Urothelium cell line (cell line): ENCODE measurements around the gene CNTNAP2.

Experiments used
- DNase-seq: peaks from one replicate; pipeline ENCODE4 v3.0.0; 2011; ENCODE audit warnings: low spot score, mixed read lengths
- FAIRE-seq: peaks from 2 replicates; lab custom pipeline; 2011; peaks lifted over from hg19 to GRCh38; lab: Jason Lieb, UNC

The CNTNAP2 gene

DNA sequence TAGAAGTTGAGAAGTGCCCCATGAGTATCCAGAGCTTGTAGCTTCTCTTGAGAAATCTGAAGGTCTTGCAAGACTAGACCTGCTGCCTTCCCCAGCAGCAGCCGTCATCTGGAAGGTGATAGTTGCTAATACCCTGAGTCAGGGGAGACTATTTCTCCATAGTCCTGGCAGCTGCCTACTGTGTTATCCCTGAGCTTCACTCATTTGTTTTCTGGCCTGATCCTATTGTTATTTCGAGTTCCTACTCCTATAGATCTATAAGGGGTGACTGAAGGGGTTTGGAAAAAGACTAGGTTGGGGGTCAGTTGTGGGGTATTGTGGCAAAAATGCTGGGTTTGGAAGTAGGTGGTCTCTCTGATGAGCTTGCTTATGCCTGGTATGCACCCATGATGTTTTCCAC lies 297.8 kb downstream of the CNTNAP2 start:
- no peak for DNase-seq
- no peak for FAIRE-seq

DNA sequence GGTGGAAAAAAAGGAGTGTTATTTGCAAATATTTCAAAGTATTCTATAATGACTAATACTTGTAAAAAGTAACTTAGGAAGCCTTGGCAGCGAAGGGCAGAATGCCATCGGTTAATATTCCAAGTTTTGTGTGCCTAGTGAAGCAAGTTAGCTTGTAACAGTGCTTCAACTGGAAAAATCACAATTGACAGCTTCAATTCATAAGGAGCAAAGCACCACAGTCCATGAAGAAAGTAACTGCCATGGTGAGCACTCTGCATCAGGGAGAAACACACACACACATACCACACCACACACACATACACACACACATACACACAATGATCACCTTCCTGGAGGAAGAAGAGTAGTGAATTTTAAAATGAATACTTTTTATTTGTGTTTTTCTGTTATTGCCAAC lies 298.3 kb downstream of the CNTNAP2 start:
- DNase-seq (no peak), FAIRE-seq (no peak)

DNA sequence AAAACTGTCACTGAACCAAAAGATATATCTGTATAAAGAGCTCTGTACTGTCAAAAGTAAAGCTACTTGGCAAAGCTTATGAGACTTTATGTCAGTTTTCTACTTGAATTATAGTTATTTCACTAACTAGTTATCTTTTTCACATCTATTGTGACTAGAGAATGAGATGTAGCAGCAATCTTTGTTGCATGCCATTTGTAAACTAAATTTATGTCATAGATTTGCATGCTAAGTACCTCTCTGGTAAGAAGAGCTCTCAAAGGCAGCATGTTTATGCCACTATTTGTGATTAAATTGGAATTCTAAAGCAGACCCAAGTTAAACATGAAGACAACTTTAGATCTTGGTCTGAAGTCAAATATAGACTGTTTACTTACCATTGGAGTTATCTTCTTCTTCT lies 300.6 kb downstream of the CNTNAP2 start:
- DNase-seq (no peak), FAIRE-seq (no peak)

DNA sequence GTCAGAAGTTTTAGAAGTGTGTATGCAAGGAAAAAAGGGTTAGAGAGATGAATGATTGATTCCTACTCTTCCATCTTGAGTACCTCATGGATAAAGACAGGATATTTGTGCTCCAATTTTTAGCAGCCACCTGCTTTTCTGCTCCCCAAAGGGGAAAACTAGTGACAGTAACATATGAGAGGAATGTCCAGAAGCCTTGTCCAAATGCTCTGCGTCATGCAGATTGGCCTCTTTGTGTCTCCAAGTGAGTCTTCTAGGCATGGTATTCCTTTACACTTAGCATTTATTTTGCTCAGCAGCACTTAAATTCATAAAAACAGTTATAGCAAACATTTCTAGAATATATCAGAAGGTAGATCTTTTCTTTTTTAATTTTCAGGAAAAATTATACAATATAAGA lies 306.8 kb downstream of the CNTNAP2 start:
- FAIRE-seq (no peak), DNase-seq (no peak)

DNA sequence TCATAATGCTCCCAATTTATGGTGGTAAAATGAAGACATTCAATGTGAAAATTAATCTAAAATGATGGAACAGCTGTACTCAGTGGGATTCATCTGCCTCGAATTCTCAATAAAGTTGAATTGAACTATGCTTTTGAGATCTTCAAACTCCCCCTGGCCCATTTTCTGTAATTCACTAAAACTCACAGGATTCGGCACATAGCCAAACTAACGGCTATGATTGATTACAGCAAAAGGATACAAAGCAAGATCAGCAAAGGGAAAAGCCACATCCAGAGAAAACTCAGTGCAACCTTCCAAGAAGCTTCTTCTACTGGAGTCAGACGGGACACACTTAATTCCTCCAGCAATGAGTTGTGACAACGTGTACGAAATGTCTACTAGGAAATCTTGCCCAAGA lies 307.5 kb downstream of the CNTNAP2 start:
- DNase-seq (no peak), FAIRE-seq (no peak)

DNA sequence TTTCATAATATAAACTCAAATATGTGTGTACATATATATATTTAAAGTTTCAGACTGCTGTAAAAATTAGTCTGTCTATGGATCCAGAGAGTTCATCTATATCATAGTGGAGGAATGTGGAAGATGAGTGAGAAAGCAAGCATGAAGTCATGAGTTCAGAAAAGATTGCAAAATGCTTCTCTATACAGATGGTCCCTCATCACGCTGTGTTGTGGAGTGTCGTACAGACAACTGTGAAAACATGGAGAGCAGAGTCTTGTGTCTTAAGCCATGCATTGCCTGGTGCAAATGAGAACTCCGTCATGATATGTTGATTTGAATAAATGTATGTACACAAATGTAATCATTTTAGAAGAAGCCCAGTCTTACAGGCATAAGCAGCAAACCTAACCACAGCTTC lies 316.9 kb downstream of the CNTNAP2 start:
- FAIRE-seq = no peak

DNA sequence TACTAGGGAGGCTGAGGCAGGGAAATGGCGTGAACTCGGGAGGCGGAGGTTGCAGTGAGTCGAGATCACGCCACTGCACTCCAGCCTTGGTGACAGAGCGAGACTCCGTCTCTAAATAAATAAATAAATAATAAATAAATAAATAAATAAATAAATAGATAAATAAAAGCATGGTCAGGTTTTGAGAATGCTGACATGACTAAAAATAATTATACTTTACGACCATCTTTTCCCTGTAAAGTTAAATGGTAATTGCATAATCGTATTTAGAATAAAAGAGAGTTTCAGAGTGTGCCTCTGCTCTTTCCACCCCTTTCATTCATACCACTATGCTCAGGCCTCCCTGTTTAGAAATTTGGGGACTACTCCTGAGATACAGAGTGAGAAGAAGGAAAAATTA lies 326.5 kb downstream of the CNTNAP2 start:
- no peak for DNase-seq

More for the DNA sequence above, 316.9 kb downstream of the CNTNAP2 start:
- DNase-seq = no peak

DNA sequence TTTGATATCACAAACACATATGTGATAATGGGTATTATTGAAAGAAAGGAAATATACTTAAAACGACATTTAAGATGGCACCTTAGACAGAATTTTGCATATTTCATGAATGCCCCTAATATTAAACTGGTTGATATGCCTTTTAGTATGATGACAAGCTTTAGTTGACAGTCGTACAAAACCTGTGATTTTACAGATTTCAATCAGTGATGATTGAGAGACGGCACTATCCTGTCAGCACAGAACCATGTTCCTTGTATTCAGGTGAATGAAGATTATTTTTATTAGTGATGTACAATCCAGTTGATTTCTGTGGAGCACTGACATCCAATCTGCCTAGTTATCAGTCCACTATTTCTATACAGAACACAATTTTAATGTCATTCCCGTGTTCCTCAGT lies 333.0 kb downstream of the CNTNAP2 start:
- no peak for DNase-seq
- FAIRE-seq = no peak

More for the DNA sequence above, 326.5 kb downstream of the CNTNAP2 start:
- FAIRE-seq = no peak

DNA sequence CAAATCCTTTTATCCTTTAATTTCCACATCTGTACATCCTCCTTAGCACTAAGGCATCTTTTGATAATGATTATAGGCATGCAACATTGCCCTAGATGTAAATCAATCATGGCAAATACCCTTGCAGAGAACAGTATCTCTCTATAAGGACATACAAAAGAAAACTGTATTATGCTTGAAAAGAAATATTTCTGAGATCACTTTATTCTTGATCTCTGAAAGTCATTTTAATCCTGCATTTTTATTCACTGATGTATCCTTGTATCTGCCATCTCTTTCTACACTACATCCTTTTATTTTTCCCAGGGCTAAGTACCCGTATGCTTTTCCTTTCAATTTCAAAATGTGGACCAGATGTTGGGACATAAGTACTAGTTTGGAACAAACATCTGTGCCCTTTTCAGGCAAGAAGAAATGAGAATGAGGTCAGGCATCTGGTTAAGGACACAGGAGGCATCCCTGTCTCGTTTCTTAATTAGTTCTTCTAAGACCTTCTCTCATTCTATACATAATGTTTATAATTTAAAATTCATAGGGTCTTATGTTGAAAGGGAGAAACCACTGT lies 338.6 kb downstream of the CNTNAP2 start:
- FAIRE-seq (no peak), DNase-seq (no peak)

DNA sequence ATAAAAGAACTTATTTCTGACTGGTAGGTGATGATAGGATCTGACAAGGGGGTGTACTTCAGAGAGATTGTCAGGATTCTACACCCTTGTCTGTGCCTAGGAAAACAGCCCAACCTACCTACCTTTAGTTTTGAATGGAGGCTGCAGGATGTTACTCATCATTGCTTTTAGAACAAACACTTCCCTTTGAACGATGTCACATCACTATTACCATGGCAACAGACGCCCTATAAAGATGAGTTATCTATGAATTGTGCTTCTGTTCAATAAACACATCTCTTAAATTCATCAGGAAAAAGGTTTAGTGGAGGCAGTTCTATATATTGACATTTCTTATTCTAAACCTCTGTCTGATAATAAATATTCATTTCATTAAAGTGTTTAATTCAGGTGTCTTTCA lies 362.4 kb downstream of the CNTNAP2 start:
- FAIRE-seq (no peak), DNase-seq (no peak)

DNA sequence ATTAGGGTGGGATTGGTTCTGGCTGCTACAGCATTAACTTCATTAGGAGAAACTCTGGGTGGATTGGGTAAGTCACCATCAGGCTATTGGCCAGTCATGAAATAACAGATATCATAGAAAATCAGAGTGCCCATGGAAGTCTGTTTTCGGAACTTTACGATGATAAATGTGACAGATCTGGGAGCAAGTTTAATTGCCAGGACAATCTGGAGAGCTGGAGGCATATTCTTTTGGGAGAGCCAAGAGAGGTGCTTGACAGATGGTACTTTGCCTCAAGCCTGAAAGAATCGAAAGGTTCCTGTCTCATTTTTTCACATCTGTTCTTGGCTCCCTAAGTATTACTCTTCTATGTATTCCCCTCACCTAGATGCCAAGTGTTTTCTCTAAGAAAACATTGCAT lies 369.9 kb downstream of the CNTNAP2 start:
- no peak for DNase-seq

DNA sequence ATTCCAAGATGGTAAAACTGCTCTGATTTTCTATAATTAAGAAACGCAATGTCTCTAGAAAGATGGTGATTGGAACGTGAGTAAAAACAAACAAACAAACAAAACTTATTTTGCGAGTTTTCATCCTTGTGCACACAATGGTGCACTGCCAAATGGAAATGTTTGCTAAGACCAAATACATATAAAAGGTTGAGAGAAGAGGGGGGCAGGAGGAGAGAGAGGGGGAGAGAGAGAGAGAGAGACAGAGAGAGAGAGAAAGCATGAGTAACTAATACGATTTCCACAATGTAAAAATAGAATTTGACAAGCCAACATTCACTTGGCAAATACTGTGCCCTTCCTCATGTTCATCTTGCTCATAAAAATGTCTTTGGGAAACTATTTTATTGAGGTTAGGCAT lies 375.4 kb downstream of the CNTNAP2 start:
- no peak for DNase-seq
- FAIRE-seq = no peak

More for the DNA sequence above, 369.9 kb downstream of the CNTNAP2 start:
- FAIRE-seq = no peak

DNA sequence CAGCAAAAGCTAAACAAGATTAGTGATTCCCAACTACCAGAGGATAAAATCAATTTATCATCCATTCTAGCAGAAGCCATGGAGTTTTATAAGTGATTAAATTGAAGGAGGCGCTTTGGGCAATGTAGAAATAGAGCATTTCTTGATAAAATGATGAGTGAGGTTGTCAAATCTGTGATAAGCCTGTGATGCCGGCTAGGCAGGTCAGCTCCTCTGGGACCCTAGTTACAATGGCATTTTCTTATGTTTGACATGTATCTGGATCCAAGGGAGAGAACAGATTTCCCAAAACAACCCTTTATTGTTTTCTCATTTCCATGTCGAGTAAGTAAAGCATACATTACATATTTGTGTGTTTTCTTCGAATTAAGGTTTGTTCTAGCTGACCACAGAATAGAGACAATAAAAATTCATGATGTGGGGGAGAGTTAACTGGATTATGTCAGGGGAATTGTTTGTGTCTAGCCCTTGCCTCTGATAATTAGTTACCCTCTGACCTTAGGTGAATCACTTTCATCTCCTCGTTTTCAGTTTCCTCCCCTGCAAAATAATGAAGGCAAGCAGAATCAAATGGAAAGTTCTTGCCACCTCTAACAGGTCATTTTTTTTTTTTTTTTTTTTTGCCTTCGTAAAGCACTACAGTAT lies 378.5 kb downstream of the CNTNAP2 start:
- FAIRE-seq = no peak
- DNase-seq = no peak

DNA sequence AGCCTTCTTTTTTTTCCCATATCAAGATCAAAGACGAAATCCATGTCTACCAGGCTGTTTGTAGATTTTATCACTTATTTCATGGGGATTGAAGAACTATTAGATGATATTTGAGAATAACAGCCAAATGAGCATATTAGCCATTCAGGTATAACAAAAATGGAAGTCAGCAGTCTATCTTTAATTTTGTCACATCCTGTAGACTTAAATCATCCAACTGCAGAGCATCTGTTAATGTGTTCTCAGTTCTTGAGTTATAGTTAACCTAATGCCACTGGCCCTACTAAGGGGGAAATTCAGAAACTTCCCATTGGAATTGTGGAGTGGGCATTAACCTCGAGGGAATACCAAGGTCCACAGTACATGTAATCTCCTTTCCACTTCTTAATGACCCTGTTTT lies 380.1 kb downstream of the CNTNAP2 start:
- DNase-seq (no peak), FAIRE-seq (no peak)

DNA sequence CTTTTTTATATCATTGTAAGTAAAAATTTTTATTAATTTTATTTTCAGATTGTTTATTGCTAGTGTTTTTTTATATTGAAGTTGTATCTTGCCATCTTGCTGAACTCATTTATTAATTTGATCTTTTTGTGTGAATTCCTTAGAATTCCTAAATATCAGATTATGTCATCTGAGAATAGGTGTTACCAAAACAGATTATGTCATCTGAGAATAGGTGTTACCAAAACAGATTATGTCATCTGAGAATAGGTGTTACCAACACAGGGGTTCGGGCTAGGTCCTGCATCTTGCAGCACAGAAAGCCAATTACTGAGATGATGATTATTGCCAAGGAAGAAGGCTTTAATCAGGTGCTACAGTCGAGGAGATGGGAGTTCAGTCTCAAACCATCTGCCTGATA lies 383.4 kb downstream of the CNTNAP2 start:
- FAIRE-seq = no peak
- no peak for DNase-seq

DNA sequence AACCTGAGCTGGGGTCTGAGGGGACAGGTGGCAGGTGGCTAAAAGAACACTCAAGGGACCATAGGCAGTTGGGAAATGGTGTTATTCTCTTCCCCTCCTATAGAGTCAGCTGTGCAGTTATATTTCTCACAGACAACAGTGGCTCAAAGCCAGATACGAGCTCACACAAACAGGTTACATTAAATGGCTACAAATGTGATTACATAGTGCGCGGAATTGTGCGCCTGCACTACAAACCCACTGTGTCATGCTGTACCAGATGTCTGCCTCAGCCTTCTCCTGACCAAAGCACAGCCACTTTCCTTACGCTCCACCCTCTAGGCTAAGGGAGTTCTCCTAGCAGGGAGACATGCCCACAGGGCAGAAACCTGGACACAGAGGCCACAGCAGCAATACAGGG lies 387.2 kb downstream of the CNTNAP2 start:
- FAIRE-seq (no peak), DNase-seq (no peak)

DNA sequence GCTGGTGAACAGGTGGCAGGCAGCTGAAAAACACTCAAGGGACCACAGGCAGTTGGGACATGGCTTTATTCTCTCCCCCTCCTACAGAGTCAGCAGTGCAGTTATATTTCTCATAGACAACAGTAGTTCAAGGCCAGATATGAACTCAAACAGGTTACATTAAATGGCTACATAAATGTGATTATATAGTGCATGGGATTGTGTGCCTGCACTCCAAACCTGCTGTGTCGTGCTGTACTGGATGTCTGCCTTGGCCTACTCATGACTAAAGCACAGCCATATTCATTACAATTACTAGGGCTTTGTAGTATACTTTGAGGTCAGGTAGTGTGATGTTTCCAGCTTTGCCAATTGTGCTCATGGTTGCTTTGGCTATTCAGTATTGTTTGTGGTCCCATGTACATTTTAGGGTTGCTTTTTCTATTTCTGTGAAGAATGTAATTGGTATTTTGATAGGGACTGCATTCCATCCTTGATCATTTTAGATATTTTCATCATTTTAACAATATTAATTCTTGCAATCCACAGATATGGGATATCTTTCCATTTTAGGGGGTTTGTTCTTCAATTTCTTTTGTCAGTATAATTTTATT lies 393.6 kb downstream of the CNTNAP2 start:
- FAIRE-seq (no peak), DNase-seq (no peak)

DNA sequence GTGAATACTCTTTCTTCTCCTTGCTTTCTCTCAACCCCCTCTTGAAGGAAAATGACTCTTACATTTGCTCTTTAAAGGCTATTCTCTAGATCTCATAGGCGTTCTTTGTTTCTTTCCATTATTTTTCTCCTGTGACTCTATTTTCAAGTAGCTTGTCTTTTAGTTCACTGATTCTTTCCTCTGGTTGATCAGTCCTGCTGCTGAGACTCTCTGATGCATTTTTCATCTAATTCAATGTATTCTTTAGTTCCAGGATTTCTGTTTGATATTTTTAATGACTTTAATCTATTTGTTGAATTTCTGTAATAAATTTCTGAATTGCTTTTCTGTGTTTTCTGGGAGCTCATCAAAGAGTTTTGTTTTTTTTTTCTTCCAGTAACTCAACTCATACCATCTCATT lies 397.7 kb downstream of the CNTNAP2 start:
- FAIRE-seq (no peak), DNase-seq (no peak)

DNA sequence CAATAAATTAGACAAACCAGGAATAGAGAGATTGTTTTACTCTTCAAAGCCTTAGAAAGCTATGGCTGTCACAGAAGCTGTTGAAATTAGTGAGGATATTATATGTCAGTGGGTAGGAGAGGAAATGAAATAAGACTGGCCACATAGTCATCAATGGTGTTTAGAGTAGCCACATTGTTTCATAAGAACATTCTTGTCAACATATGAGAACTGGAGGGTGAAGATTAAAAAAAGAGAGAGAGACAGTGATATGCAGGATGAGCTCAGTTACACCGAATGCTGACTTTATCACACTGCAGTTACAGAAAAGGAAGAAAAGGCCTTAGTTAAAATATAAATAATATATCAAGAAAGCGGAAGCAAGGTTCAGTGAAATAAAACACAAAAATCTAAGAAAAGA lies 412.0 kb downstream of the CNTNAP2 start:
- FAIRE-seq = no peak
- DNase-seq = no peak

DNA sequence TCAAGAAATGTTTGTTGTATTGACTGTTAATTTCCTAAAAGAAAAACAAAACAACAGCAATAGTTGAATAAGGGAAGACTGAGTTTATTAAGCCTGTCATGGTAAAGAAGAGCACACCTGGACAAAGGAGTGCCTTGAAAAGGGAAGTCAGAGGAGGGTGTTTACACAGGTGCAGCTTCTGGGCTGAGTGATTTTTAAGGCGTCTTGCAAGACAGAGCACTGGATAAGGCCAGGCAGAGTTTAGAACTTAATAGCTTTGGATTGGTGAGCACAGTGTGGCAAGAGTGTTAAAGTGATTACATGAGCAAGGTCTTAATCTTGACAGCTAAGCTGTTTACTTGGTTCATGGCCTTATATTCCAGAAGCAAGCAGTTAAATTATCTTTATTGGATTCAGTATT lies 423.2 kb downstream of the CNTNAP2 start:
- FAIRE-seq (no peak), DNase-seq (no peak)

DNA sequence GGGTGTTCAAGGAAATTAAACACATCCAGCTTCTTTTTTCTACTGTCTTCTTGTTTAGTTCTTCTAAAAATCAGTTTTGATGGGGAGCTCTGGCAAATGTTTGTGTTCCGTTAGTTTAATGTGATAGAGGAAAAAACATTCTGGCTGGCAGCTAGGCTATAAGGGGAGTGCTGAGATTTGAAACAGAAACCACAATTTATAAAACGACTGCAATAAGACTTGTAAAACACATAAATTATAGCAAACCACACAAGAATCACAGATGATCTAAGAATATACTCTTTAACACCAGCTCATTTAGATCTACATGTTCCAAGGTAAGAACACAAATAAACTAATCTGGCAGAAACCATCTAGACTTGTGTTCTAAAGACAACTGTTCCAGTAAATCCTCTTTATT lies 425.5 kb downstream of the CNTNAP2 start:
- FAIRE-seq (no peak), DNase-seq (no peak)

DNA sequence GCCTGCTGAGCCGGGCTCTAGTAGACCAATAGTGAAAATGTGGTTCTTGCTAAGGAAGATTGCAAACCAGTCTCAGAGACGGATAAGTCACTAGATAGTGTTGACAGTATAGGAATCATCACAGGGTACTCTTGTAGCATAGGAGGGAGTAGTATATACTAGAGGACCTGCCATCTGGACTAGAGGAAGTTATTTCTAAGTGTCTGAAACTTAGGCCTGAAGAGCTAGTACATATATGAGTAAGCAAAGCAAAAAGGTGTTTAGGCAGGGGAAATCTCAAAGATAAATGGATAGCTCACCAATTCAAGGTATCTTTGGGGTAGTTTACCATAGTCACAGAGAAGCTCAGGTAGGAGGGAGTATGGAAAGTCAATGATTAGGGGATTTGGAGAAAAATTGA lies 428.1 kb downstream of the CNTNAP2 start:
- DNase-seq (no peak), FAIRE-seq (no peak)

DNA sequence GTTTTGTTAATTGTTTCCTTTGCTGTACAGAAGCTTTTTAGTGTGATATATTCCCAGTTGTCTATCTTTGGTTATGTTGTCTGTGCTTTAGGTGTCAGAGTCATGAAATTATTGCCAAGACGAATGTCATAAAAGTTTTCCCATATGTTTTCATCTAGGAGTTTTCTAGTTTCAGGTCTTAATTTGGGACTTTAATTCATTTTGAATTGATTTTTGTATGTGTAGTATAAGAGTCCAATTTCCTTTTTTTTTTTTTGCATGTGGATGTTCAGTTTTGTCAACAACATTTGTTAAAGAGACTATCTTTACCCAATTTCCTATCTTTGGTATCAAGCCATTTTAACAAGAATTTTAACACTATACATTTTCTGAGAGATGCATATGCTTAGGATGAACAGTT lies 432.2 kb downstream of the CNTNAP2 start:
- no peak for DNase-seq
- FAIRE-seq = no peak
